GM18951 (cell line): ENCODE measurements around the gene LRP3.
A peak's percentile ranks its signal among the peaks of the same experiment; 100 is the strongest.
"Not testable (repeated sequence)": the region's sequence is repeated elsewhere in the genome, so short reads cannot be mapped to it uniquely, and the experiment has no call there.

Experiments
- POLR2A ChIP-seq: IDR thresholded peaks from 4 replicates; pipeline ENCODE4 v1.6.1; 2011; ENCODE audit warnings: mild to moderate bottlenecking; ENCODE audit not compliant: insufficient read length, insufficient read depth; ENCODE audit errors: extremely low read depth
- in situ Hi-C: fragments of 300-500 bp; cut with MboI; formaldehyde crosslinking; loops from one replicate; pipeline ENCODE4 v1.12.0; 2022; ENCODE audit warnings: low sequenced_read_pairs, mixed read lengths, inconsistent platforms; ENCODE audit not compliant: unreplicated experiment

Gene LRP3

GRCh38 chr19:33167438-33167837, 26.7 kb upstream of the LRP3 start:
- in situ Hi-C loops = no loop called here

GRCh38 chr19:33168528-33168927, 25.6 kb upstream of the LRP3 start:
- in situ Hi-C loops = no loop called here
- TF ChIP-seq POLR2A = no peak

More at GRCh38 chr19:33167438-33167837, 26.7 kb upstream of the LRP3 start:
- no peak for TF ChIP-seq POLR2A

GRCh38 chr19:33171222-33171795, 22.8 kb upstream of the LRP3 start:
- in situ Hi-C loops = no loop called here
- TF ChIP-seq POLR2A = no peak

- in situ Hi-C loops = no loop called here
- TF ChIP-seq POLR2A = no peak
These were observed 22.2 kb upstream of the LRP3 start for GRCh38 chr19:33171916-33172359.

DNA sequence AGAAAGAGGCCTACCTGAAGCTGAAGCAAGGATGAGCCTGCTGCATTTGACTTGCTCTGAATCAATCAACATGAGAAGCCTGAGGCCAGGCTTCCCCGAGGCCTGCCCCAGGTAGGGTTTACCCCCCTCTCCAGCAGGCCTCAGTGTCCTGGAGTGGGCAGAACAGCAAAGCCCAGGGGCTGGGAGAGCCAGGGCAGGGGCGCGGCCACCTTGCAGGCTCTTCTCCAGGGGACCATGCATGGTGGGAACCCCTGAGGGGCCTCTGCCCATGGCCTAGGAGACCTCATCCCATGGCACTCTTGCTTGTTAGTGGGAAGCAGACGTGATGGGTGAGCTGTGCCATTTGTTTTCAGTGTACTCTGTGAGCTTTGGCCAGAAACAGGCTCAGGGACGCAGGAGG, 19.9 kb upstream of the LRP3 start:
- no peak for TF ChIP-seq POLR2A

DNA sequence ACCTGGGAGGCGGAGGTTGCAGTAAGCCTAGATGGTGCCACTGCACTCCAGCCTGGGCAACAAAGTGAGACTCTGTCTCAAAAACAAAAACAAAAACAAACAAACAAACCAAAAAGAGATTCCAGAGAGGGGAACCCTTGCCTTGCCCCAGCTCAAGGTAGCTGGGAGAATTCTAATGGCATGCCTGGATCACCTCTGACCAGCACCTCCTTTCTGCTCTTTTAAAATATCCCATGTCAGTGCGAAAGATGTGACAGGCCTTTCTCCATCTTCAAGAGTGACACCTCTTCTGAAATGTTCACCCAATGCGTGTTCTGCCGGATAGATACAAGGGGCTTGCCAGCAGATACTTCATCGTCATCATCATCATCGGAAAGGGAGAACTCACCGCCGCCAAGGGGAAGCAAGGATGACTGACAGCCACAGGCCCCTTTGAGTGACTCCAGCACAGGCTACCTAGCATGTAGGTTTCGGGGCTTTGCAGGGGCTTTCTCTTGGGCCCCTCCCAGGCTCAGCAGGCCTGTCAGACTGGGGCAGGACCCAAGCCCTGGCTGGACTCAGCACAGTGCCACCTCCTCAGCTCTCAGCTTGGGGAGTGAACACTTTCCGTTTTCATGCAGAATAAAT, 18.9 kb upstream of the LRP3 start:
- TF ChIP-seq POLR2A = no peak
- in situ Hi-C loops = no loop called here

More for the DNA sequence above, 19.9 kb upstream of the LRP3 start:
- in situ Hi-C loops = no loop called here

DNA sequence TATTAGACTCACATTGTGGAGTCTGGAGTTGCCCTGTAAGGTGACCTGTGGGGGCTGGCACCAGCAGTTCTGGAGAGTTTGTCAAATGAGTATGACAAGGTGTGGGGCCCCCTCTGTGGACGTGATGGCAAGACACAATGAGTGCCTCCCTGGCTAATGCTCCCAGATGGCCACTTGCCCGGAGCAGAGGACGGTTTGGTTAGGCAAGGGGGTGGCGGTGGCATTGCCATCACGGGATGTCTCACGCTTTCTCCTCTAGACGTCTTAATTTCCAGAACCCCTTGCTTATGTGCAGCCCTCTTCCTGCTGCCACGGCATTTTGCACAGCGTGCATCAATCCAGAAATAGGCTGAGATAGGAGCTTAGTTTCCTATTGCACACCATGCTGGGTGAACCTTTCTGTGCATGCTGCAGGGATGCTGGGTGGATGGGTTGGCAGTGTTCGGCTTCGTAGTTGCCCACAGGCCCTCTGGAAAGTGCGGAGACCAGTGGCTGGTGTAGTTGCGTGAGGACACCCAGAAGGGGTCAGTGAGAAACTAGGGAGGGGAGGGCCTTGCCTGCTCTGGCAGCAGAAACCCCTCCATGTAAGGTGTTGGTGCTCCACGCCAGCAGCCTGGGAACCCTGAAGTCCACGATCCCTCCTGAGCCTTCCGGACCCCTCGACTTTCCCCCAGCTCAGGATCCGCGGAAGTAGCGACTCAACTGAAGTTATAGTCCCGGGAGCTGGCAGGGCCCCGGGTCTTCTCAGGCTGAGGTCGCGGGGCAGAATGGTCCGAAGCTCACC, 18.1 kb upstream of the LRP3 start:
- in situ Hi-C loops = no loop called here
- TF ChIP-seq POLR2A = no peak

GRCh38 chr19:33176670-33177416, 17.3 kb upstream of the LRP3 start:
- TF ChIP-seq POLR2A = peak; percentile 99
- in situ Hi-C loops = no loop called here

GRCh38 chr19:33177417-33177979, 16.6 kb upstream of the LRP3 start:
- TF ChIP-seq POLR2A = no peak
- in situ Hi-C loops = no loop called here

- TF ChIP-seq POLR2A = no peak
- in situ Hi-C loops = no loop called here
These were observed 7.5 kb upstream of the LRP3 start for GRCh38 chr19:33186431-33187182.

DNA sequence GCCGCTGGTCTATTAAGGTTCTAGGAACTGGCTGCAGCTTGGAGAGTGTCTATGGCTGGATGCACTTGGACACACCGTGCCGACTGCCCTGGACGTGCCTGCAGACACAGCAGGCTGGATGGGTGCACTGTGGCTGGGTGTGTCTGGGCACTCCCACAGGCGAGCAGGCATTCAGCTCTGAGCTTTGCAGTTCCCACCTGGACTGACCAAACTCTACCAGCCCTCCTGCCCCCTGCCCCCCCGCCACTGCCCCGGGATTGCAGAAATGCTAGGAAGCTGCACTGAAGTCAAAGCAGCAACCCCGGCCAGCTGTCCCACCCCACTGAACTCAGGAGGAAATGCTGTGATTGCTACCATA, 7.0 kb upstream of the LRP3 start:
- TF ChIP-seq POLR2A = no peak
- in situ Hi-C loops = no loop called here

- no peak for TF ChIP-seq POLR2A
These were observed 4.7 kb upstream of the LRP3 start for GRCh38 chr19:33189453-33189852.

GRCh38 chr19:33191092-33191491, 3.0 kb upstream of the LRP3 start:
- in situ Hi-C loops = not testable (repeated sequence)

More at GRCh38 chr19:33189453-33189852, 4.7 kb upstream of the LRP3 start:
- in situ Hi-C loops = no loop called here
